ENCODE results near the gene FASN.

The FASN gene

DNA sequence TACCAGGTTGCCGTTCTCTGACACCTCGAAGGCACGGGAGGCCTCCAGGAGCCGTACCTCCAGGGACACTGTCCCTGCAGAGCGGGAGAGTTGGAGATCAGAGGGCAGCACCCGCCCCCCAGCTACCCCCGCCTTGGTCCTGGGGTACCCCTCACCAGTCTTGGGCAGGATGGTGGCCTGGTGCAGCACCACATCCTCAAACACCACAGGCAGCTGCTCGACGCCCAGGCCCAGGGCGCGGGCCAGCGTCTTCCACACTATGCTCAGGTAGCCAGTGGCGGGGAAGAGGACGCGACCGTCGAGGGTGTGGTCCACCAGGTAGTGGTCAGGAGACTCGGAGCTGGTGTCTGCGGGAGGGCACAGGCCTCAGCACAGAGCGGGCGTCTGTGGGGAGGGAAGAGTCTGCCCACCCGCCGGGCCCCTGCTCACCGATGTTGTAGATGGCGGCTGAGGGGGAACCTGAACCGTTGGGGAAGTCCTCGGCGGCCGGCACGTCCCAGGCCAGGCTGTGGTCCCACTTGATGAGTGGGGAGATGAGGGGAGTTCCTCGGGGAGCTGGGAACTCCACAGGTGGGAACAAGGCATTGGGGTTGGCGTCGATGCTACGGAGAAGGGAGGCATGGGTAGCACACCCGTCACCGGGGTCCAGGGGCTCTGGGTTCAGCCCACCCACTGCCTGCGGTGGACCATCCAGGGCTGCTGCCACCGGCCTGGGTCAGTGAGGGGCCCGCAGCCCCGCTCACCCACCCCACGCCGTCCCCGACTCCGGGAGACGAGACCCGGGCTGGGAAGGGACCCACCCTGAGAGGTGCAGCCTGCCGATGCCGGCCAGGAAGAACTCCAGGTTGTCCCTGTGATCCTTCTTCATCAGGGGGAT lies 9.8 kb downstream of the FASN start:
- DNase-seq (ENCODE audit: low spot score) = no peak

DNA sequence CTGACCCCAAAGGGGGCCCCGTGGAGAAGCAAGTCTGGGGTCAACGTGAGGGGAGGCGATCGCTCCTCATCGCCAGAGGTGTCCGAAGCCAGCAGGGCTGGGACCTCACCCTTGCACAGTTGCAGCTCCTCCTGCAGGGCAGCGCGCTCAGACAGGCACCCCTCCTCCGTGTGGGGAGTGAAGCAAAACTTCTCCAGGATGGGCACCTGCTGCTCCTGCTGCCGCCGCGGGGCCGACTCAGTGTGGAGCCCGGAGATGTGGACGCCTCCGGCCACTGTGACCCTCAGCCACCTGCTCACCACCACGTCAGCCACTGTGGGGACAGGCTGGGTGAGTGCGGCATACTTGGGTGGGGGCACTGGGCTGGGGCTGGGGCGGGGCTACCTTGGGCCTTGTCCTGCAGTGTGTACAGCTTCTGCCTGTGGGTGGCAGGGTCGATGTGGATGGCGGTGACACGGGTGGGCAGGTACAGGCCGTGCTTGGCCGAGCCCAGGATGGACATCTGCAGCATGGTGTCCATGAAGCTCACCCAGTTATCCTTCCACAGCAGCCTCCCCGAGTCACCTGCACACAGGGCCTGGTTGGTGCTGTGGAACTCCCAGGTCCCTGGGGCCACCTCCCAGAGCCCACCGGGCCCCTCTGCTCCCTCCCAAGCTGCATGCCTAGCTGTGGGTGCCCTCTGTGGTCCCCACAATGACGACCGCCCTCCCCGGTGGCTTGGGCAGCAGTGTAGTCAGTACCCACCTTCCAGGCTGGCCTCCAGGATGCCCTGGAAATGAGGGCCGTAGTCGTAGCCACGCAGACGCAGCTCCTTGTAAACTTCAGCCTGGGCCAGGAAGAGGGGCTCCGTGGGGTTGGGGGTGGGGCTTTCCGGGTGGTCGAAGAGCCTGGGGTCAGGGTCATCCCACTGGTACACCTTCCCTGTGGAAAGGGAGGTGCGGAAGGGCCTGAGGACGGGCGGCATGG lies 10.8 kb downstream of the FASN start:
- no peak for DNase-seq (ENCODE audit: low spot score)

DNA sequence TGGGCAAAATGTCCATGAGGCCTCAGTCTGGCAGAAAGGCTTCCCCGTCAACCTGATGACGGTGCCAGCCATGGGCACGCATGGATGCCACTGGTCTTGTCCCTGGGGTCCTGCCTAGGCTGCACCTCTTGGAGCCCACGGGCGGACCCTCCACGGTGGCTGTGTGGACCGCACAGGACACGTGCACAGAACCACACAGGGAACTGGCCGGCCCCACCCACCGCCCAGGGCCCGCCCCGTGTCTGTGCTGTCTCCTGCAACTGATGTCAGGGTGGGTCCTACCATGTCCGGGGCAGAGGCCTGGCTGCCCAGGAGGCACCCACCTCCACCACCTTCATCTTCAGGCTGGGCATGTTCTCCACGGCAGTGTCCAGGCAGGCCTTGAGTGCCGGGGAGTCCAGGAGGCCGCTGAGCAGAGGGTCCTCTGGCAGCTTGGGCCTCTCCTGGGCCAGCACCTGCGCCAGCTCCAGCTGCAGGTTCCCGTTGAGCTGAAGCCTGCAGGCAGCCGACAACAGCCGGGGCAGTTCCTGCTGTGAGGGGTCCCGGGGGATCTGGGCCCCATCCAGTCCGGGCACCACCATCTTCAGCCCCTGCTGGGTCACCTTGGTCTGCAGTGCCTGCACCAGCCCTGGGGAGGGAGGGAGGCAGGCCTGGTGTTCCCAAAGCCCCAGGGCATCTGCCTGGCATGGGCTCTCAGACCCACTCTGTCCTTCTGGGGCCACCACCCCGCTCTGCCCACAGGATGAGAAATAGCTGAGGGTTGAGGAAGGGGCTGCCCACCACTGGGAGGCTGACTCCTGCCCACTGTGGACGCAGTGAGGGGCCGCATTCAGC lies 11.9 kb downstream of the FASN start:
- no peak for DNase-seq (ENCODE audit: low spot score)

DNA sequence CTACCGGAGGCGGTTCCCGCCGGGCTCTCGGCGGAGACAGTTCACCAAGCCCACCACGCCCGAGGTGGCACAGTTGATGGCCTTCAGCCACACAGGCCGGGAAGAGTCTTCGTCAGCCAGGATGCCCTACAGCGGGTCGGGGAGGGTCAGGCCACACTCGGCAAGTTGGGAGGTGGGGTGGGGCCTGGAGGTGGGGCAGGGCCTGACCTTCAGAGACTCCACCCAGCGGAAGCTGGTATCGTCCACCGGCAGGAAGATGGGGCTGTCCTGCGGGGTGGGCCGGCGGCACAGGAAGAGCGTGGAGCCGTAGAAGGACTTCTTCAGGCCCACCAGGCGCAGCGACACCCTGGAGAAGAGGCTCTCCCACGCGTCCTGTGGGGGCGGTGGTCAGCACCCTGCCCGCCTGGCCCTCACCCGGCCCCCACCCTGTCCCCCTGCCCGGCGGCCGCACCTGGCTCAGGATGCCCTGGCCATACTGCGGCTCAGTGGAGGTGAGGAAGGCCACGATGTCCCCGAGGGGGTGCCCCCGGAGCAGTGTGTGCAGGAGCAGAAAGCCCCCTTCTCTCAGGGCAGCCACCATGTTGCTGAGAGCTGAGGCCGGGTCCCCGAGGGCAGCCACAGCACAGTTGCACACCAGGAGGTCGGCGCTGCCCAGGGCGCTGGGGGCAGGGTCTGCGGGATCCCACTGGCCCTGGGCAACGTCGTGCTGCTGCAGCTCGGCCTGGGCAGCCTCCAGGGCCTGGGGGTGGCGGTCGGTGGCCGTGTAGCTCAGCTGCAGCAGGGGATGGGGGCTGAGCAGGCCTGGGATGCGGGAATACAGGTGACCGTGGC lies 12.8 kb downstream of the FASN start:
- no peak for DNase-seq (ENCODE audit: low spot score)

DNA sequence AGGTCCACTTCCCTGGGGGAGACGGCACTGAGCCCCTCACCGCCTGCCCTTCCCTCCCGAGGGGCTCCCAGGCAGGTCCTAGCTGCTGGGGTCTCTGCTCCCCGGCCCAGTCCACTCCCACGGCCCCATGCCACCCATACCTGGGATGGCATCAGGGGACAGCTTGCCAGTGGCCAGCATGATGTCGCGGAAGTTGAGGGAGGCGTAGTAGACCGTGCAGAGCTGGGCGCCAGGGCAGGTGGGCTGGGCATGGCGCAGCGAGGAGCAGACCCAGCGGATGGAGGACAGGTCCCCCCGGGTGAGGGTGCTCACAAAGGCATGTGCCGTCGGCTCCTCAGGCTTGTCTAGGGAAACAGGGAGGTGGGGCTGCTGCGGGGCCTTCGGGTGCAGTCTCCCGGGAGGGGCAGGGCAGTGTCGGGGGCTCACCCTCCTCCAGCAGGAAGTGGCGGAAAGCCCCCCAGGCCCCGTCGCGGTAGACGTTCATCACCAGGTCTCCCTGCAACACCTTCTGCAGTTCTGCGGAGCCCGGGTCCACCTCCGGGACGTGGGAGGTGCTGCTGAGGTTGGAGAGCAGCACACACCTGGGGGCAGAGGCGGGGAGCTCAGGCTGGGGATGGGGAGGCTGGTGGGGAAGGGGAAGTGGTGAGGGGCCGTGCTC lies 13.5 kb downstream of the FASN start:
- DNase-seq (ENCODE audit: low spot score) = no peak

DNA sequence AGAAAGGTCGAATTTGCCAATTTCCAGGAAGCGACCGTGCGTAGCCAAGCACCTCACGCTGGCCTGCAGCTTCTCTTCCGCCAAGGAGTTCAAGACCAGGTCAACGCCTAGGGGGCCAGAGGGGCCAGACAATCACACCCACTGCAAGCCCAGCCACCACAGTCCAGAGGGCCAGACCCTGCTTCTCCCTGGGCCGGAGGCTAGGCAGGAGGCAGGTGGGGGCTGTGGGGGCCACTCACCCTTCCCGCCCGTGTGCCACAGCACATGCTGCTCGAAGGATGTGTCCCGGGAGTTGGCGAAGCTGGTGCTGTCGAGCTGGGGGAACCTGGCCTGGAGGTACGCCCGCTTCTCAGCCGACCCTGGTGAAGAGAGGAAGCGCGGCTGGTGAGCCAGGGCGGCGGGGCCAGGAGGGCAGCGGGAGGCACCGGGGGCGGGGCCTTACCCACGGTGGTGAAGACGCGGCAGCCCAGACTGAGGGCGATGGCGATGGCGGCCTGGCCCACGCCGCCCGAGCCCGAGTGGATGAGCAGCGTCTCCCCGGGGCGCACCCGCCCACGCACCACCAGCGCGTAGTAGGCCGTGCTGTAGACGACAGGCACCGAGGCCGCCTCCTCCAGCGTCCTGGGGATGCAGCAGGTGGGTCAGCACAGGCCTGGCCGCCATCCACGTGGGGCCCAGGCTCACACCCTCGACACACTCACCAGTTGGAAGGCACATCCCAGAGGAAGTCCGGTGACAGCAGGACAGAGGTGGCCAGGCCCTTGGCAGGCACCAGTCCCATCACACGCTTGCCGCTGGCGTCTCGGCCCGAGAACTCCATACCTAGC lies 14.3 kb downstream of the FASN start:
- no peak for DNase-seq (ENCODE audit: low spot score)

DNA sequence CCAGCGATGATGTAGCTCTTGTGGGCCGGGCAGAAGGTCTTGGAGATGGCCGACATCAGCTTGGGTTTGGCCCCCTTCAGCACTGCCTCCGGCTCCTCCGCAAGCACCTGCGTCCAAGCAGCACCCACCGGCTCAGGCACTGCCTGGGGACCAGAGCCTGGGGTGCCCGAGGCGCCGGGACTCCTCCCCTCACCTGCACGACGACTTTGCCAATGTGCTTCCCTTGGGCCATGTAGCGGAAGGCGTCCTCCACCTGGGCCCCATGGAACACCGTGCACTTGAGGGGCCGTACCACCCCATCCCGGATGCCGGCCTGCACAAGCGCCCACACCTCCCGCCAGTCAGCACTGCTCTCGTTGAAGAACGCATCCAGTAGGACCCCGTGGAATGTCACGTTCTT lies 15.0 kb downstream of the FASN start:
- DNase-seq (ENCODE audit: low spot score) = no peak

DNA sequence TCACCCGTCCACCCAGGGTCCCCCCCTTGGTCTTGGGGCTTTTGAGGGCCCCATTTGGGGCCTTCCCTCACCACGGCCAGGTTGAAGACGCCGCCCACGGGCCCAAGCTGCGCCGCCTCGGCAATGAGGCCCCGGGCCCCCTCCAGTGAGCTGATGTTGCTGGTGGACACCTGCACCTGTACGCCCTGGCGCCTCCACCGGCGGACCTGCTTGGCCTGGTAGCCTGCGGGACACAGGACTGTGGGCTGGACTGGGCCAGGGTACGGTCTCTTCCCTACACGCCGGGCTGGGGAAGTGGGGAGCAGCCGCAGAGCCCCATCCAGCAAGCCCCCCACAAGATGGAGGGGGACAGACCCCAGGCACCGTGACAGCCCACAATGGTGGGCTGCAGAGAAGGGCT lies 15.6 kb downstream of the FASN start:
- DNase-seq (ENCODE audit: low spot score) = no peak

DNA sequence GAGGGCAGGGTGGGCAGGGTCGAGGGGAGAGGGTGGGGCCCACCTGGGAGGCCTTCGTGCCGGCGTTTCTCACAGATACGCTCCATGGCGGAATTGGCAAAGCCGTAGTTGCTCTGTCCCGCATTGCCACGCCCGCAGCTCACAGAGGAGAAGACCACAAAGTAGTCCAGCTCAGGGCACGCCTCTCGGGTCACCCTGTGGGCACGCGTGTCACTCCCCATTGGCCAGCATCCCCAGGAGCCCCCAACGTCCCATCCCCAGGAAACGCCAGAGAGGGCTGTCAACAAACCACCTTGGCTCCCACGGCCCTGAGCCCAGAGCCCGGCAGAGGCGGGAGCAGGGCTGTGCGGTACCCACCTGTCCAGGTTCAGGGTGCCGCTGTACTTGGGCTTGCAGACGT lies 16.1 kb downstream of the FASN start:
- DNase-seq (ENCODE audit: low spot score) = no peak

DNA sequence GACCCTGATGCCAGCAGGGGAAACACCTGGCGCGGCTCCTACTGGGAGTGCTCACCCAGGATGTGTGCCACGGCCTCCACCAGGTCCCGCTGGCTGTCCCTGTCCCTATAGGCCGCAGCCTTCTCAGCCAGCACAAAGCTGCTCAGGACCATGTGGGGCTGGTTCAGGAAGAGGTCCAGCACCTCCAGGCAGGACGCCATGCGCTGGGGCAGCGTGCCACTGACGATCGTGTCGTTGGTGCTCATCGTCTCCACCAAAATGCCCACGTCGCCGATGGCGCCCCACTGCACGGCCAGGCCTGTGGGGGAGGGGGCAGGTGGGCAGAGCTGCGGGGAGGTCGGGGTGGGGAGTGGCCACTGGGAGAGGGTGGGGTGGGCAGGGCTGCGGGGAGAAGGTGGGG lies 16.5 kb downstream of the FASN start:
- DNase-seq (ENCODE audit: low spot score) = no peak

DNA sequence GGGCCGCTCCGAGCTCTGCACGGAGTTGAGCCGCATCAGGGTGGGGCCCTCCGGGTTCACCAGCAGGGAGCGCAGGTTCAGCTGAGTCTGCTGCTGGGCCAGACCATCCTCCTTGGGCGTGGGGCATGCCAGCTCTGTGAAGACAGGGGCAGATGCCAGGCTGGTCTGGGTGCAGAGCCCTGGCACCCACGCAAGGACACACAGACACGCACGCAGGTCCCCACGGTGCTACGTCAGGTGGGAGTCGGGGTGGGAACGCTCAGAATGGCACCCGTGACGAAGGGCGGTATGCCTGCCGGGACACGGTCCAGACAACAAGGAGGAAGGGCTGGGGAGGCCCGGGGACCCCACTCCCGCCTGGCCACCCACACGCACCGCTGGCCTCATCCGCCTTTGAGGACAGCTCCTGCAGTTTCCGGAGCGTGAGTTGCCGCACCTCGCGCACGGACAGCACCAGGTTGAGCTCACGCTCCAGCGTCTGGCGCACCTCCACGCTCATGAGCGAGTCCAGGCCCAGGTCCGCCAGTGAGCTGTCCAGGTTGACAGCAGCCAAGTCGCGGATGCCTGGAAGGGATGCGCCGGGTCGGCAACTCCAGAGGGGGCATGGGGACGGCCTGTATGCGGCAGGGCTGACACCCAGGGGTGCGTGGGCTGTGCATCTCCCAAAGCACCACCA lies 17.1 kb downstream of the FASN start:
- DNase-seq (ENCODE audit: low spot score) = no peak

DNA sequence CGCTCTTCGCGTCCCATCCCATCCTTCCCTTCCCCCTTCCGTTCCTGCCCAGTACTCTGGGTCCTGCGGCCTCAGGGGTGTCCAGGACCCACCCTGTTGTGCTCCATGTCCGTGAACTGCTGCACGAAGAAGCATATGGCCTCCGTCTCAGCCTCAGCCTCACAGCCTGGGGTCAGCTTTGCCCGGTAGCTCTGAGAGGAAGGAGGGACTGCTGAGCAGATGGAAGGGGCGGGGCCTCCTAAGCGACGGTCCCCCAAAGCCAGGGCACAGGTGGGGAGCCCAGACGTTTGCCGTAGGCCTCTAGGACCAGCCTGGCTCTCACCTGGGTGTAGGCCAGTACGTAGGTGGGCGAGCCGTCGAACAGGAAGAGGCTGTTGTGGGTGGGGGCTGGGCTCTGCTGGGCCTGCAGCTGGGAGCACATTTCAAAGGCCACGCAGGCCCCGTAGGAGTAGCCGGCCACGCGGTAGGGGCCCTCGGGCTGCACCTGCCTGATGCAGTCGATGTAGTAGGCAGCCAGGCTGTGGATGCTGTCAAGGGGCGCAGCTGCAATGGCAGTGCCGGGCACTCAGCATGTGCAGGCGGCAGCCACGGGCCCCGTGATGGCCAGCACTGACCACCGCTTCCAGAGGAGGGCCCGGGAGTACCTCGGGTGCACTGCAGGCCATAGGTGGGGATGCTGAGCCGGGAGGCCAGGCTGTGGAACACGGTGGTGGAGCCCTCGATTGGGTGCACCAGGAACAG lies 17.8 kb downstream of the FASN start:
- DNase-seq (ENCODE audit: low spot score) = no peak

DNA sequence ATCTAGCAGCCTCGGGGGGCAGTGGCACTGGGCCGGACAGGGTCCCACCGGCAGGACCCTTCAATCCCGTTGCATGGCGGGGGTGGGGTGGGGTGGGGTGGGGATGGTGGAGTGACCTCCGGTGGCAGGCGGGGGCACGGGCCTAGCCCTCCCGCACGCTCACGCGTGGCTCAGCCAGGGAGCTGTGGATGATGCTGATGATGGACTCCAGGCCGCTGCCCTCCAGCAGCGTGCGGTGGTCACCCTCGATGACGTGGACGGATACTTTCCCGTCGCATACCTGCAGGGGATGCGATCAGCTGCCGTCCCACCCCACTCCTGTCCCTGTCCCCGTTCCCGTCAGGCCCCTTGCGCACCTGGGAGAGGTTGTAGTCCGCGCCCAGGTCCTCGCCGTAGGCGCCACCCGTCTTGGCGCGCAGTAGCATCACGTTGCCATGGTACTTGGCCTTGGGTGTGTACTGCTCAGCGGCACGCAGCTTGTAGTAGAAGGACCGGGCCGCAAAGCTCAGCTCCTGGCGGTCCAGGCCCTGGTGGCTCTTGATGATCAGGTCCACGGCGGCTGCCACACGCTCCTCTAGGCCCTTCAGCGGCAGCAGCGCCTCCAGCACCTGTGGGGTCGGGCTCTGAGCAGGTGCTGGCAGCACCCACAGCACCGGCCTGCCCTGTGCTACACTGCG lies 18.9 kb downstream of the FASN start:
- DNase-seq (ENCODE audit: low spot score) = no peak

DNA sequence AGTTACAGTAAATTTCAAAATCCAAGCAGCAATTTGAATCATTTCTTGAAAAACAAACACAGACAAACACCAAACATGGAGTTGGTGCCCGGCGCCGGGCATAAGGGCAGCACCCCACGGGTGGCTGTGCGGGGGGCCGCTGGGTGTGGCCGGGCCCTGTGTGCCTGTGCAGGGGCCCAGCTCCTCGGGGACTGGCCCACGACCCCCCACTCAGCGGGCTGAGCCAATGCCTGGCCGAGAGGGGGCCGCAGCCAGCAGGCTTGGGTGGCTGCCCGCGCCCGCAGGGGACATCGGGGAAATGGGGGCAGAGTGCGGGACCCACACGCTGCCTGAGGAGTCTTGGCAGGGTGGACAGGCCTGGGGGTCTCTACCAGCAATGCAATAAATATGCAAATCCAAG lies 19.6 kb downstream of the FASN start:
- DNase-seq (ENCODE audit: low spot score) = no peak

DNA sequence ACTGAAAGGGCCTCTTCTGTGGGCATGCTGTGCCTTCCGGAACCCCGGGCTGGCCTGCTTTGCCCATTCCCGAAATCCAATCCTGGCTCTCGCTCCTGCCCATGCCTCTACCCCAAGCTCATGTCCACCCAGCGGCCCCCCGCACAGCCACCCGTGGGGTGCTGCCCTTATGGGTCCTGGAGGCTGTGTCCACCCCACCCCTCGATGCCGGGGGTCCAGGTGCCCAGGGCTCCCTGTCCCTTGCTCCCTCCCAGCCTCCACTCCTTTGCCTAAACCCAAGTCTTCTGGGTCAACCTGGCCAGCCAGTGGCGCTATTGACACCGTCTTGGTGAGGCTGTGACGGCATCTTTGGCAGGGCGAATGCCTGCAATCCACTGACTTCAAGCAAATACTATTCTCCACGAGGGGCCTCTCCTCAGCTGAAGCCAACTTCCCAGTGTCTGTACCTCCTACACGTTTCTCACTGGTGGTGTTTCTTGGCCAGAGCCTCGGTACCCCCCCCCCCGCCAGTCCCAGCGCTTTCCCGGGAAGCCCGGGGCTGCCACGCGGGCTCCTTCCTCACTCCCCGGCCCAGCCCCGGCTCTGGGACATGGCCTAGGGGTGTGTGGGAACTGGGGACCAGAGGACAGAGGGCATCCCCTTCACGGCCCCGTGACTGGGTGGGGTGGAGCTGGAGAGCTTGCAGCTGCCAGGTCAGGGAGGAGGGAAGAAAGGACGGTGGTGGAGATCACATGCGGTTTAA lies 20.2 kb downstream of the FASN start:
- no peak for DNase-seq (ENCODE audit: low spot score)

DNA sequence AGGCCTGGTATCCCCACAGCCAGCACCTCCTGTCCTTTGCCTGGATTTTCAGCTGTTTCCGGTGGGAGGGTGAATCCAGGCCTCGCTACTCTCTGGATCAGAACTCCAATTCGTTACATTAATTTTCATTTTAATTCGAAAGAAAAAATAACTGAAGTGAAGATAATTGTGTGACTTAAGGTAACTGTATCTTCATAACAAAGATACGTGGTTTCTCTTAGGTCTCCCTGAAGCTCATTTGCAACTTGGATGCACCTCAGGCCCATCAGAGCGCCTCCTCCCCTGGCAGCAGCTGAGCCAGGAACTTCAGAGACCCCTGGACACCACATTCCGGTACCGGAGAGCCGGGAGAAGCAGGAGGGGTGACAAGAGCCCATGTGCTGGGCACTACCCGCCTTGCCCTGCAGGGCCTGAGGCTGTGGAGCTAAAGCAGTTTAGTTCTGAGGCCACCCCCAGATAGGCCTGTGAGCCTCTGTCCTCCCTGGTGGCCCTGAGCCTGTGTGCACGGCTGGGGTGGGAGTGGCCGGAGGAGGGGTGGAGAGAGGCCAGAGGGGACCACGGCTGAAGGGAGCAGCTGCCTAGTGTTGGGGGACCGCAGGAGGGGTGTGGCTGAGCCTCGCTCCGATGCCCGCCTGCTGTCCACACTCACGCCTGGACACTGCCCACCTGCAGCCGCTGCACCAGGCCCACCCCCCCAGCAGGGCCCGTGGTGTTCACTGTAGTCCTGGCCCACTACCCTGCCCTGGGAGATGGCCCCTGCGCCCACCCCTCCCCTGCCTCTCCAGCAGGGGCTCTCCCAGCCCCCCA lies 21.0 kb downstream of the FASN start:
- DNase-seq (ENCODE audit: low spot score) = no peak
